ENCODE measurements around the gene MISP3. TPM values are rescaled to one million over a fixed set of nuclear protein-coding genes. Genes with fewer than 3 reads are reported as not detected.

MISP3 gene
- total RNA-seq, 1 donor from 2014 or later, result 0.13 TPM

GRCh38 chr19:14119644-14120496 is 47.3 kb downstream of the MISP3 start:
- no peak for DNase-seq (ENCODE audit: low read depth in 2 of 2)

- no peak for DNase-seq (ENCODE audit: low read depth in 2 of 2)
Observed at GRCh38 chr19:14120497-14120780, 47.9 kb downstream of the MISP3 start.

DNA sequence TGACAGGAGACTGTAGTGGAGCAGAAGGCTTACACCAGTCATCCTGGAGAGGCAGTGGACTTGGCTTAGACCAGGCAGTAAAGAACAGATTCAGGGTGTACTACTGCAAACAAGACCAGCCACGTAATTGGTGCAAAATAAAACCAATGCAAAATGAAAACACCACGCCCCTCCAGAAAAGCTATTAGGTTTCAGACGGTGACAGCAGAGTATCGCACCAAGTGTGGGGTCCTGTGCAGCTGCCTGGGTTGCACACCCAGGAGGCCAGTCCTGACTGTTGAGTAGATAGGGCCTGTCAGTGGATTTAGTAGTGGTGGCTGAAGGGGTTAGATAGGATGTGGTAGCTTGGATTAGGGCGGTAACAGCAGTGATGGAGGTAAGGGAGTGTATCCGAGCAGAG is 50.3 kb downstream of the MISP3 start:
- no peak for DNase-seq (ENCODE audit: low read depth in 2 of 2)

Other genes starting within 250 kb of the MISP3 start
- 0.25 TPM in 1 of 2 replicates, not detected in the other for gene NANOS3, start 195.7 kb upstream of the MISP3 start, total RNA-seq
- gene BRME1, start 166.7 kb upstream of the MISP3 start, total RNA-seq, result 0.25 and 0.39 TPM in 2 replicates
- 3.7 and 5.6 TPM in 2 replicates for gene CC2D1A, start 166.6 kb upstream of the MISP3 start, total RNA-seq
- gene PODNL1, start 134.4 kb upstream of the MISP3 start, total RNA-seq, result 0.25 TPM in 1 of 2 replicates, not detected in the other
- 7.1 and 10.4 TPM in 2 replicates for gene DCAF15, start 120.3 kb upstream of the MISP3 start, total RNA-seq
- gene RFX1, start 66.5 kb upstream of the MISP3 start, total RNA-seq, result 1.8 and 3.8 TPM in 2 replicates
- gene RLN3, start 44.6 kb upstream of the MISP3 start, total RNA-seq, result not detected in 2 replicates
- 1.1 and 3.1 TPM in 2 replicates for gene IL27RA, start 41.0 kb upstream of the MISP3 start, total RNA-seq
- gene PALM3, start 10.7 kb upstream of the MISP3 start, total RNA-seq, result under 0.01 TPM in 1 of 2 replicates, not detected in the other
- gene C19orf67, start 13.0 kb downstream of the MISP3 start, total RNA-seq, result not detected in 2 replicates
- gene SAMD1, start 18.0 kb downstream of the MISP3 start, total RNA-seq, result 7.8 and 12.3 TPM in 2 replicates
- gene PRKACA, start 45.0 kb downstream of the MISP3 start, total RNA-seq, result 36.5 and 46.1 TPM in 2 replicates
- 10.1 and 17.8 TPM in 2 replicates for gene ASF1B, start 63.8 kb downstream of the MISP3 start, total RNA-seq
- gene ADGRL1, start 133.4 kb downstream of the MISP3 start, total RNA-seq, result 3.2 and 9.5 TPM in 2 replicates